MCF 10A (cell line): ENCODE data around the gene BMP6. TPM values are rescaled to one million over a fixed set of nuclear protein-coding genes. Genes with fewer than 3 reads are reported as not detected.
"Not testable (repeated sequence)": the region's sequence is repeated elsewhere in the genome, so short reads cannot be mapped to it uniquely, and the experiment has no call there.

Experiments
- BruUV-seq: library from RNA; stranded (reverse); fragments of 400-500 nt; replicated peaks from 2 replicates; lab custom pipeline; 2021; lab: Mats Ljungman, UMichigan
- CTCF ChIA-PET: fragments of 300-600 bp; sonication (Branson Sonifier 250); formaldehyde crosslinking; extraction: SDS; loops from one replicate; lab custom pipeline; 2021; ENCODE audit warnings: antibody characterized with exemption, inconsistent platforms; lab: Yijun Ruan, JAX
- POLR2A ChIA-PET: fragments of 300-600, 350-650 bp; sonication (Branson Sonifier 250); formaldehyde crosslinking; extraction: SDS; loops from one replicate; lab custom pipeline; 2020; ENCODE audit warnings: antibody characterized with exemption, inconsistent platforms; lab: Yijun Ruan, JAX
- DNase-seq: peaks from one replicate; pipeline ENCODE4 v3.0.0-alpha.2; 2018; ENCODE audit not compliant: unreplicated experiment
- H3K27ac Mint-ChIP-seq: one replicate; pipeline ENCODE4 v1.8.0; 2022; ENCODE audit warnings: mild to moderate bottlenecking, low read depth, mixed read lengths; ENCODE audit not compliant: unreplicated experiment
- H3K27me3 Mint-ChIP-seq: one replicate; pipeline ENCODE4 v1.8.0; 2022; ENCODE audit warnings: mixed read lengths; ENCODE audit not compliant: insufficient read depth, unreplicated experiment
- H3K36me3 Mint-ChIP-seq: one replicate; pipeline ENCODE4 v1.8.0; 2022; ENCODE audit warnings: mild to moderate bottlenecking, moderate library complexity, mixed read lengths; ENCODE audit not compliant: insufficient read depth, unreplicated experiment
- H3K4me1 Mint-ChIP-seq: one replicate; pipeline ENCODE4 v1.8.0; 2022; ENCODE audit warnings: mixed read lengths; ENCODE audit not compliant: insufficient read depth, unreplicated experiment
- H3K4me3 Mint-ChIP-seq: one replicate; pipeline ENCODE4 v1.8.0; 2022; ENCODE audit warnings: mild to moderate bottlenecking, moderate library complexity, mixed read lengths; ENCODE audit not compliant: unreplicated experiment
- H3K9me3 Mint-ChIP-seq: one replicate; pipeline ENCODE4 v1.8.0; 2022; ENCODE audit warnings: mixed read lengths; ENCODE audit not compliant: unreplicated experiment
- intact Hi-C: fragments of 100-400 bp; cut with micrococcal nuclease; formaldehyde crosslinking; loops from 2 replicates; pipeline ENCODE4 v1.14.1; 2022
- total RNA-seq: library from RNA; stranded (reverse); gene quantifications from 2 replicates; pipeline ENCODE4 v1.2.3, GENCODE V29; 2022
- TF ChIP-seq, protein P1 (sequence below): fragments of 200-600 bp; IDR thresholded peaks from one replicate; pipeline ENCODE4 v1.8.0; 2022; ENCODE audit warnings: antibody characterized with exemption, mild to moderate bottlenecking; ENCODE audit not compliant: unreplicated experiment

BMP6 gene
- total RNA-seq, 1 experiment from 2014 or later, result 0.12 TPM

DNA sequence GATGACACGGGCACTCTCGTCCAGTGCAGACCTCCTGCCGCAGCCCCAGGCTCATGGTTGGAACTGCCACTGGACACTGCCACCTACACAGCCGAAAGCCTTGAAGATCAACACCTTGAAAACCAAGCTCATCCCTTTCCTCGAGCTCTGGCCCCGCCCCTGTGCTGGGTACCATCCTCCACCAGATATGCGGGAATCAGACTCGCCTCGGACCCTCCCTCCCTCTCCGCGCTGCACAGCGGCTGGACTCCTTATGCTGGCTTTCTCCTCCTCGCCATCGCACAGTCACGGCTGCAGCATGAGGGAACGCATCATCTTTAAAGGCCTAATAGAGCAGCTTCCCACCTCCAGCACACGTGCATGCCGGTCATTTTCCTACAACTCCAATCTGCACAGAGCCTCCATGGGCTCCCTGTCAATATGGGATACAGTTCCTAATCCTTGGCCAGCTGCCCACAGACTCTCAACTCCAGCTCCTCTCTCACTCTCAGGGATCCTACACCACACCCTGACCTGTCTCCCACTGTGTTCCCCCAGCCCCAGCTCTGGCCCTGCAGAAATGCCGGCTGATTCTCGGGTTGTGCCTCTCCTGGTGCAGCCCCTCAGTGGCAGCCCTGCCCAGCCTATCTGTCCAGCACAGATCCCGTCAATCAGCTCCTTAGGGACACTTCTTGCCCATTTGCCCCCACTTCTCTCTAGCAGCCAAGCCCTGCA, 161.5 kb downstream of the BMP6 start:
- no peaks in the 10 kb centered on the region for H3K27me3 Mint-ChIP-seq
- no peak overlapping the region for H3K4me3 Mint-ChIP-seq
- no peak for DNase-seq
- BruUV-seq, result no TSS peak
- peak overlapping the region; percentile 31 for H3K27ac Mint-ChIP-seq
- intact Hi-C loops, result no loop called here
- POLR2A ChIA-PET, result no interaction called here
- TF ChIP-seq, protein P1, sequence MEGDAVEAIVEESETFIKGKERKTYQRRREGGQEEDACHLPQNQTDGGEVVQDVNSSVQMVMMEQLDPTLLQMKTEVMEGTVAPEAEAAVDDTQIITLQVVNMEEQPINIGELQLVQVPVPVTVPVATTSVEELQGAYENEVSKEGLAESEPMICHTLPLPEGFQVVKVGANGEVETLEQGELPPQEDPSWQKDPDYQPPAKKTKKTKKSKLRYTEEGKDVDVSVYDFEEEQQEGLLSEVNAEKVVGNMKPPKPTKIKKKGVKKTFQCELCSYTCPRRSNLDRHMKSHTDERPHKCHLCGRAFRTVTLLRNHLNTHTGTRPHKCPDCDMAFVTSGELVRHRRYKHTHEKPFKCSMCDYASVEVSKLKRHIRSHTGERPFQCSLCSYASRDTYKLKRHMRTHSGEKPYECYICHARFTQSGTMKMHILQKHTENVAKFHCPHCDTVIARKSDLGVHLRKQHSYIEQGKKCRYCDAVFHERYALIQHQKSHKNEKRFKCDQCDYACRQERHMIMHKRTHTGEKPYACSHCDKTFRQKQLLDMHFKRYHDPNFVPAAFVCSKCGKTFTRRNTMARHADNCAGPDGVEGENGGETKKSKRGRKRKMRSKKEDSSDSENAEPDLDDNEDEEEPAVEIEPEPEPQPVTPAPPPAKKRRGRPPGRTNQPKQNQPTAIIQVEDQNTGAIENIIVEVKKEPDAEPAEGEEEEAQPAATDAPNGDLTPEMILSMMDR, result no peak
- no peaks in the 10 kb centered on the region for H3K4me1 Mint-ChIP-seq
- CTCF ChIA-PET, result no interaction called here
- H3K9me3 Mint-ChIP-seq, result no peaks in the 10 kb centered on the region
- peaks cover 89% of the 10 kb centered on the region for H3K36me3 Mint-ChIP-seq

DNA sequence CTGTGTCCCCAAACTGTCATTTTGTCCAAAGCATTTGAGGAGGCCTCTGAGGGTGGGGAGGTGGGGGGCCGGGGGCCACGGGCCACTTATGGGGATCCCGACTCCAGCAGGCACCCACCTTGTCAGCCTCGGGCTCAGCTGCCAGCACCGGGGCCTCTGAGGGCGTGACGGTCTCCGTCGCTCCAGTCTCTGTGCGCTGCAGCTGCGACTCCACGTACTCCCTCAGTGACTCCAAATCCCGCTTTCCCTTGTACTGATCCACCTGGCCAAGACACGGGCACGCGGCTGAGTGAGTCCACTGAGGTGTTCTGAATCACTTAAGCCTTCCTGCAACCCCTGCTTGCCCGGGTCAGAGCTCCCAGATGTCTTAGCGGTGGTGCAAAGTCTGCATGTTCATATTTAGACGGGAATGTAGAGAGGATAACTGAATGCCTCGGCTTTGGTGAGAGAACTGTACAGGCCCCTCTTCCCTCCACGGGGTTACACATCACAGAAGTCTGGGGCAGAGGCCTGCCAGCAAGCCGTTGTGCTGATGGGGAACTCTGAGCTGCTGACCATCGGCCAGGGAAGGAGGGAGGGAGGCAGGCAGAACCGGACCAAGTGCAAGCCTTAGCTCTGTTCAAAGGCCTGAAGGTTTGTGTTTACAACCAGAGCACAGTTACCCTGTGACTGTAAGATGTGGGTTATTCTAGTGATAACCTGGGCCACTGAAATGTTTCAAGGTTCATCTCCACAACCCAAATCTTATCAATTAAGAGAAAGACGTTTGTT, 162.9 kb downstream of the BMP6 start:
- intact Hi-C loops, result no loop called here
- no TSS peak for BruUV-seq
- ChIA-PET CTCF (no interaction called here), POLR2A (no interaction called here)
- DNase-seq, result no peak
- no peak overlapping the region for H3K27ac Mint-ChIP-seq
- no peaks in the 10 kb centered on the region for H3K9me3 Mint-ChIP-seq
- peaks cover 87% of the 10 kb centered on the region for H3K36me3 Mint-ChIP-seq
- H3K27me3 Mint-ChIP-seq, result no peaks in the 10 kb centered on the region
- no peak overlapping the region for H3K4me3 Mint-ChIP-seq
- H3K4me1 Mint-ChIP-seq, result no peaks in the 10 kb centered on the region
- TF ChIP-seq, protein P1, result no peak

DNA sequence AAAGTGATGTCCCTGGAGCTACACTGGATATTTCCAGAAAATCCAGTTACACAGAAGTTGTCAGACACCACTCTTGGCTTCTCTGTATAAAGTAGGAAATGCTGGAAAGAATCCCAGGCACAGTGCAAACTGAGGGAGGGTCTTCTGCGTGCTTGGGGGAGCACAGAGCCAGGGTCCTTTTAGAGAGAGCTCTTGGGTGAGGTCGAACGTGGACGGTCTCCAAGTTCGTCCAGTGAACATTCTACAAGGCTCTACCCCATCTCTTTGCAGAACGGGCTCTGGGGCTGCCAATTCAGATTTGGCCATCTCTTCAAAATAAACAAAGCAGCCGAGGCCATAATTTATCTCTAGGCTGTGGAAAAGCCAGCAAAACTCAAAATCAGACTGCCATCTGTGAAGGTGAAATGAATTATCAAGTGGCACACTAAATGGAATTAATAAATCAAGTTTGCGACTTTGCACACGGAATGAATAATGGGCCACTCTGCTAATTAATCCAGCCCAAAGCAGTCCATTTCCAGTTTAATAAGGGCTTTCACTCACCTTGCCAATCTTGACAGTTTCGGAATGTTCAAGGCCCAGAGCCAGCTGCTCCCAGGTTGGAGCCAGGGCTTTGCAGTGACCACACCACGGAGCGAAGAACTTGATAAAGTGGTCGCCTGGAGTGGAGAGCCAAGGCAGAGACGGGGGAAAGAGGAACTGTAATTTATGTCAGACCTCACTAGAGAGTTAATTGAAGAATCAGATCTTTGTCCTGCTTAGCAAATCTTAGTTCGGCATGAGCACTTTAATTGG, 165.4 kb downstream of the BMP6 start:
- no TSS peak for BruUV-seq
- Mint-ChIP-seq H3K4me3 (no peak overlapping the region), H3K27me3 (no peaks in the 10 kb centered on the region), H3K9me3 (no peaks in the 10 kb centered on the region), H3K36me3 (peaks cover 82% of the 10 kb centered on the region), H3K4me1 (no peaks in the 10 kb centered on the region), H3K27ac (no peak overlapping the region)
- ChIA-PET CTCF (interaction anchor here (1.4 kb wide), 1 partner anchor 20 kb away, joined by 3 read pairs; no protein-coding TSS in a partner anchor), POLR2A (no interaction called here)
- TF ChIP-seq, protein P1, result no peak
- no peak for DNase-seq
- intact Hi-C loops, result no loop called here

DNA sequence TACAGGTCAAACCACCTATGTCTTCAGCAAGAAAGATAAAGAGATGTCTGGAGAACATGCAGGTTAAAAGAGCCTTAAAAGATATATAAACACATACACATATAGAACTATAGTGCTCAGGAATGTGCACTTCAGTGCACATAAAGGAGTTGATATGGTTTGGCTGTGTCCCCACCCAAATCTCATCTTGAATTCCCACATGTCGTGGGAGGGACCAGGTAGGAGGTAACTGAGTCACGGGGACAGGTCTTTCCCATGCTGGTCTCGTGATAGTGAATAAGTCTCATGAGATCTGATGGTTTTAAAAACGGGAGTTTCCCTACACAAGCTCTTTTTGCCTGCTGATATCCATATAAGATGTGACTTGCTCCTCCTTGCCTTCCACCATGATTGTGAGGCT, 166.5 kb downstream of the BMP6 start:
- POLR2A ChIA-PET, H3K4me3 Mint-ChIP-seq, intact Hi-C loops, H3K4me1 Mint-ChIP-seq, BruUV-seq, H3K27ac Mint-ChIP-seq, H3K9me3 Mint-ChIP-seq, H3K27me3 Mint-ChIP-seq, DNase-seq: not testable (repeated sequence)
- CTCF ChIA-PET, result interaction anchor here (1.1 to 1.4 kb wide), 2 partner anchors 19 to 165 kb away, joined by 3 read pairs; no protein-coding TSS in a partner anchor
- peaks cover 80% of the 10 kb centered on the region for H3K36me3 Mint-ChIP-seq
